ENCODE measurements around the gene ZNF319. TPM values are rescaled to one million over a fixed set of nuclear protein-coding genes. Genes with fewer than 3 reads are reported as not detected.

ZNF319 gene
- total and polyA plus RNA-seq, 2 experiments from 2014 or later: 1.7 to 10.0 TPM

DNA sequence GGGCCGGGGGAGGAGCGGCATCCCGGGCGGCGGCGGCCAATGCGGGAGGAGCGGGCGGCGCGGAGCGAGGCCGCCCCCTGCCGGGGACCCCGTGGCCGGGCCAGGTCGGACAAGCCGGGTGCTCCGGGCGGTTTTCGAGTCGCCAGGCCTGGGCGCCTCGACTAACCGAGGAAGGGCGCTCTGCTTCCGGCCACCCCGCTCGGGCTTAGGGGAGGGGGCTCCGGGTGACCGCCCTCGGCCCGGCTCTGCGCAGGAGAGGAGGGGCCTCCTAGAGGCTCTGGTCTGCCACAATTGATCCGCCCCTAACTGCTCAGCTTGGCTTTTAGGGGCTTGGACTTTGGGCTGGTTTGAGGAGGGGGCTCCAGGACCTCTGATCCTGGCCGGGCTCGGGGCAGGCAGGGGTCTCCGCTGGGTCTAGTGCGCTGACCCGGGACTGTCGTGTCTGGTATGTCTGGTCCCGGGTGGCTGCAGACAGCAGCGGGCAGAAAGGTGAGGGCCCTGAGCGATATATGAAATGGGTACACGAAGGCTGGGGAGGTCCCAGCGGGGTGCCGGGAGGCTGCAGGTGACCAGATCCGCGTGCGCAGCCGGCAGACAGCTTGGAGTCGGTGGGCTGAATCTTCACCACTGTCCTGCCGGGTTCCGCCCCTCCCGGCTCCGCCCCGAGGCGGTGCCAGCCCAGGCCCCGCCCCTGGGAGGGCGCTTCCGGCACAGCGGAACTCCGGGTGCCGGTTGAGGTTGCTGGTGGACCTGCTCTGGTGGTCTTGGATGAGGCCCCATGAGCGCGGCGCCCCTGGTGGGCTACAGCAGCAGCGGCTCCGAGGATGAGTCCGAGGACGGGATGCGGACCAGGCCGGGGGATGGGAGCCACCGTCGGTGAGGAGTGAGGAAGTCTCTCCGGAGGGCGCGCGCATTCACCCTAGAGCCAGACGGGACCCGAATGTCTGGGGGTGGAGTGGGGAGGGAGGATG lies 519 bp upstream of the ZNF319 start, which contains the start of gene USB1:
Gene USB1 (plus strand): TSS at position 702 of the 971 bp plus-strand sequence. CDS start 77 bp downstream, at position 779.
- ATAC-seq: peak; percentile 86
- no peaks in the 10 kb centered on the region for H3K9me2 ChIP-seq (ENCODE audit: insufficient read depth)
- peaks cover 11% of the 10 kb centered on the region; the same call in 1 of the 2 replicates for H3K79me2 ChIP-seq (replicated peaks; ENCODE audit: insufficient read depth)
- peaks cover 7% of the 10 kb centered on the region for H3F3A ChIP-seq (replicated peaks; ENCODE audit: low read depth)
- peak within 1 kb of the TSS; percentile 95 for H3K4me3 ChIP-seq
- peaks cover 43% of the 10 kb centered on the region for H3K36me3 Mint-ChIP-seq (ENCODE audit: low read depth)
- H3K4me2 ChIP-seq: peak within 1 kb of the TSS; percentile 98
- peaks cover 14% of the 10 kb centered on the region for H3K27me3 Mint-ChIP-seq (ENCODE audit: insufficient read depth, low read depth, poor library complexity)
- H3K4me1 Mint-ChIP-seq: peaks cover 22% of the 10 kb centered on the region
- peaks cover 3% of the 10 kb centered on the region; the same call in 1 of the 2 replicates for H4K20me1 ChIP-seq (replicated peaks; ENCODE audit: insufficient read depth)
- H3K36me3 ChIP-seq (ENCODE audit: insufficient read depth): peaks cover 8% of the 10 kb centered on the region
- H2AFZ ChIP-seq: peak within 1 kb of the TSS; percentile 99
- TF ChIP-seq ZNF331 (CRISPR knock-in tag; IDR thresholded peaks at IDR 0.05; ENCODE audit: low read depth): no peak
- TF ChIP-seq POLR2AphosphoS5 (IDR thresholded peaks at IDR 0.05; ENCODE audit: low read depth): peak; percentile 93
- peak; percentile 10; the same call in 1 of the 2 replicates for TF ChIP-seq CREB1 (CRISPR knock-in tag; IDR thresholded peaks at IDR 0.05; ENCODE audit: low read depth)
- TF ChIP-seq, protein P1, sequence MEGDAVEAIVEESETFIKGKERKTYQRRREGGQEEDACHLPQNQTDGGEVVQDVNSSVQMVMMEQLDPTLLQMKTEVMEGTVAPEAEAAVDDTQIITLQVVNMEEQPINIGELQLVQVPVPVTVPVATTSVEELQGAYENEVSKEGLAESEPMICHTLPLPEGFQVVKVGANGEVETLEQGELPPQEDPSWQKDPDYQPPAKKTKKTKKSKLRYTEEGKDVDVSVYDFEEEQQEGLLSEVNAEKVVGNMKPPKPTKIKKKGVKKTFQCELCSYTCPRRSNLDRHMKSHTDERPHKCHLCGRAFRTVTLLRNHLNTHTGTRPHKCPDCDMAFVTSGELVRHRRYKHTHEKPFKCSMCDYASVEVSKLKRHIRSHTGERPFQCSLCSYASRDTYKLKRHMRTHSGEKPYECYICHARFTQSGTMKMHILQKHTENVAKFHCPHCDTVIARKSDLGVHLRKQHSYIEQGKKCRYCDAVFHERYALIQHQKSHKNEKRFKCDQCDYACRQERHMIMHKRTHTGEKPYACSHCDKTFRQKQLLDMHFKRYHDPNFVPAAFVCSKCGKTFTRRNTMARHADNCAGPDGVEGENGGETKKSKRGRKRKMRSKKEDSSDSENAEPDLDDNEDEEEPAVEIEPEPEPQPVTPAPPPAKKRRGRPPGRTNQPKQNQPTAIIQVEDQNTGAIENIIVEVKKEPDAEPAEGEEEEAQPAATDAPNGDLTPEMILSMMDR (conservative IDR thresholded peaks at IDR 0.05; ENCODE audit: low read depth in 2 of 2): peak; percentile 45 to 63
- peak within 1 kb of the TSS; percentile 90 for H3K4me3 Mint-ChIP-seq
- peaks cover 8% of the 10 kb centered on the region for H3K4me1 ChIP-seq (ENCODE audit: insufficient read depth)
- H3K9me3 Mint-ChIP-seq: no peaks in the 10 kb centered on the region; the same call in 2 of the 3 replicates
- peak within 1 kb of the TSS; percentile 74; the same call in 1 of the 2 replicates for H3K27ac ChIP-seq (ENCODE audit: low read depth)
- H3K27ac Mint-ChIP-seq: peak within 1 kb of the TSS; percentile 59; the same call in 1 of the 2 replicates
- H3K27me3 ChIP-seq (ENCODE audit: insufficient read depth): no peaks in the 10 kb centered on the region
- peak; percentile 95 for DNase-seq (ENCODE audit: low spot score)

DNA sequence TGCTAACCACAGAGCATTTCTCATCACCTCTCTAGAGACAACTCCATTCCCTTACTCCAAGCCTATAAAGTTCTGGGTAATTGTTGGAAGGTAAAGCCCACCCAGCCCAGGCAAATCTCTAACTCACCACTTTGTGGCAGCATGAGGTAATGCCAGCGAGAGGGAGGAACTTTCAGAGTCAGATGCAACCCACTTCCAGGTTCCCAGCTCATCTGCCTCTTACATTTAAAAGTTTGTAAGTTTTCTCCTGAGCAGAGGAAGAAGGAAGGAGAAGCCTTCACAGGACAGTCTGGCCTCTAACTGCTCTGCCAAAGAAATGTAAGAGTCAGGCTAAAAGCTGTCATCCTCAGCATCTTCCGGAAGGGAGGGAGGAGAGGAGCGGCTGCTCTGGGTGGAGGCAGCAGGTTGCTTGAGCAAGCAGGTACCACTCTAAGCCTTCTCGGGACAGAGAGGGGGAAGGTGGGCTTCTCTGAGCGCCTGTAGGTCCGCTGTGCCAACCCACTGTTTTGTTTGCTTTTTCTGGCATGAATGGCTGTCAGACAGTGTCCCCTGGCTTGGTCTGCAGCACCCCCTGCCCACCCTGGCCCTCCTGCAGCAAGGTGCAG lies 1.0 kb downstream of the ZNF319 start:
- DNase-seq (ENCODE audit: low spot score) (no peak), ATAC-seq (no peak)
- Mint-ChIP-seq H3K27me3 (ENCODE audit: insufficient read depth, low read depth, poor library complexity) (peaks cover 12% of the 10 kb centered on the region), H3K4me3 (peak overlapping the region; percentile 64), H3K27ac (no peak overlapping the region), H3K9me3 (no peaks in the 10 kb centered on the region; the same call in 2 of the 3 replicates), H3K4me1 (peaks cover 24% of the 10 kb centered on the region), H3K36me3 (ENCODE audit: low read depth) (peaks cover 29% of the 10 kb centered on the region)
- no peaks in the 10 kb centered on the region for H3K9me2 ChIP-seq (ENCODE audit: insufficient read depth)
- peaks cover 1% of the 10 kb centered on the region for H3K36me3 ChIP-seq (ENCODE audit: insufficient read depth)
- H3K27me3 ChIP-seq (ENCODE audit: insufficient read depth): no peaks in the 10 kb centered on the region
- H4K20me1 ChIP-seq (replicated peaks; ENCODE audit: insufficient read depth): peaks cover 3% of the 10 kb centered on the region; the same call in 1 of the 2 replicates
- TF ChIP-seq, protein P1 (conservative IDR thresholded peaks at IDR 0.05; ENCODE audit: low read depth in 2 of 2): peak in 1 of 2 experiments; percentile 21; a peak in 1 of 4 replicates
- no peak for TF ChIP-seq CREB1 (CRISPR knock-in tag; IDR thresholded peaks at IDR 0.05; ENCODE audit: low read depth)
- H2AFZ ChIP-seq: no peak overlapping the region
- no peak overlapping the region for H3K27ac ChIP-seq (ENCODE audit: low read depth)
- peaks cover 8% of the 10 kb centered on the region for H3K4me1 ChIP-seq (ENCODE audit: insufficient read depth)
- peaks cover 7% of the 10 kb centered on the region for H3F3A ChIP-seq (replicated peaks; ENCODE audit: low read depth)
- peak overlapping the region; percentile 88 for H3K4me2 ChIP-seq
- H3K79me2 ChIP-seq (replicated peaks; ENCODE audit: insufficient read depth): 0 out of 2 replicates have a peak, but pooled peaks cover 6% of the 10 kb centered on the region
- H3K4me3 ChIP-seq: peak overlapping the region; percentile 95
